Measurements from ENCODE around the gene SMIM24. TPM values are rescaled to one million over a fixed set of nuclear protein-coding genes. Genes with fewer than 3 reads are reported as not detected.

The SMIM24 gene
- total RNA-seq, 1 donor from 2014 or later: not detected

DNA sequence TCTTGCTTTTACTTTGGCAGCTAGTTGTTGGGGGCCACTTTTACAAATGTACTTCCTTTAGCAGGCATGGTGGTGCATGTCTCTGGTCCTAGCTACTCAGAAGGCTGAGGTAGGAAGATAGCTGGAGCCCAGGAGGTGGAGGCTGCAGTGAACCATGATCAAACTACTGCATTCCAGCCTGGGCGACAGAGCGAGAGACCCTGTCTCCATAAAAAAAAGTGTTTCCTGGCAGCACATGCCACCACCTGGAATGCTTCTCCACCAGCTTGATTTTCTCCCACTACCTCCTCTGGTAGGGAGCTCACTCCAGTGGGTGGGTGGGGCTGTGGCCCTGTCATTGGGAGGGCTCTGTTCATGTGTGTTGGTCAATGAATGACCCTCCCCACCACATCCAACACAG lies 38.3 kb upstream of the SMIM24 start:
- no peak for DNase-seq
- TF ChIP-seq, protein P1, sequence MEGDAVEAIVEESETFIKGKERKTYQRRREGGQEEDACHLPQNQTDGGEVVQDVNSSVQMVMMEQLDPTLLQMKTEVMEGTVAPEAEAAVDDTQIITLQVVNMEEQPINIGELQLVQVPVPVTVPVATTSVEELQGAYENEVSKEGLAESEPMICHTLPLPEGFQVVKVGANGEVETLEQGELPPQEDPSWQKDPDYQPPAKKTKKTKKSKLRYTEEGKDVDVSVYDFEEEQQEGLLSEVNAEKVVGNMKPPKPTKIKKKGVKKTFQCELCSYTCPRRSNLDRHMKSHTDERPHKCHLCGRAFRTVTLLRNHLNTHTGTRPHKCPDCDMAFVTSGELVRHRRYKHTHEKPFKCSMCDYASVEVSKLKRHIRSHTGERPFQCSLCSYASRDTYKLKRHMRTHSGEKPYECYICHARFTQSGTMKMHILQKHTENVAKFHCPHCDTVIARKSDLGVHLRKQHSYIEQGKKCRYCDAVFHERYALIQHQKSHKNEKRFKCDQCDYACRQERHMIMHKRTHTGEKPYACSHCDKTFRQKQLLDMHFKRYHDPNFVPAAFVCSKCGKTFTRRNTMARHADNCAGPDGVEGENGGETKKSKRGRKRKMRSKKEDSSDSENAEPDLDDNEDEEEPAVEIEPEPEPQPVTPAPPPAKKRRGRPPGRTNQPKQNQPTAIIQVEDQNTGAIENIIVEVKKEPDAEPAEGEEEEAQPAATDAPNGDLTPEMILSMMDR (IDR thresholded peaks at IDR 0.05; ENCODE audit: partially characterized antibody, unreplicated experiment): no peak
- no peak overlapping the region for H3K27ac Mint-ChIP-seq (ENCODE audit: unreplicated experiment)
- H3K4me3 Mint-ChIP-seq (ENCODE audit: unreplicated experiment): no peak overlapping the region
- H3K4me1 Mint-ChIP-seq (ENCODE audit: low read depth, unreplicated experiment): peaks cover 24% of the 10 kb centered on the region
- peaks cover 6% of the 10 kb centered on the region for H3K27me3 Mint-ChIP-seq (ENCODE audit: unreplicated experiment)
- H3K9me3 Mint-ChIP-seq (ENCODE audit: unreplicated experiment): peaks cover 7% of the 10 kb centered on the region
- H3K36me3 Mint-ChIP-seq (ENCODE audit: unreplicated experiment): peaks cover 5% of the 10 kb centered on the region

DNA sequence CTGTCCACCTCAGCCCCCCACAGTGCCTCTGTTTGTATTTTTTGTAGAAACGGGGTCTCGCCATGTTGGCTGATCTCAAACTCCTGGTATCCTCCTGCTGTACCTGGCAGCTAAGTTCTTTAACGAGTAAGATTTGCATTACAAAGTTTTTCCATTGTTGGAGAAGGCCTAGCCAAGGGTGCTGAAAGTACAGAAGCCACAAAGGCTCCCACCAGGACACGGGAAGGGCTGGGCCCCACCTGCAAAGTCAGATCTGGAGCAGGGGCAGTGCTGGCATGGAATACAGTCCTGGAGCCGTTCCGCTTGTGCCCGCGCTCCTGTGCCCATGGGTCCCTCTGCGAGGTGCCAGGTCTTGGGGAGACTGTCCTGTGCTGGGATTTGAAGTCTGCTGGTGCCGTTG lies 37.9 kb upstream of the SMIM24 start:
- Mint-ChIP-seq H3K27me3 (ENCODE audit: unreplicated experiment) (peaks cover 6% of the 10 kb centered on the region), H3K27ac (ENCODE audit: unreplicated experiment) (no peak overlapping the region), H3K9me3 (ENCODE audit: unreplicated experiment) (peaks cover 7% of the 10 kb centered on the region), H3K4me3 (ENCODE audit: unreplicated experiment) (no peak overlapping the region), H3K36me3 (ENCODE audit: unreplicated experiment) (peaks cover 5% of the 10 kb centered on the region), H3K4me1 (ENCODE audit: low read depth, unreplicated experiment) (peaks cover 25% of the 10 kb centered on the region)
- no peak for DNase-seq
- TF ChIP-seq, protein P1 (IDR thresholded peaks at IDR 0.05; ENCODE audit: partially characterized antibody, unreplicated experiment): no peak

DNA sequence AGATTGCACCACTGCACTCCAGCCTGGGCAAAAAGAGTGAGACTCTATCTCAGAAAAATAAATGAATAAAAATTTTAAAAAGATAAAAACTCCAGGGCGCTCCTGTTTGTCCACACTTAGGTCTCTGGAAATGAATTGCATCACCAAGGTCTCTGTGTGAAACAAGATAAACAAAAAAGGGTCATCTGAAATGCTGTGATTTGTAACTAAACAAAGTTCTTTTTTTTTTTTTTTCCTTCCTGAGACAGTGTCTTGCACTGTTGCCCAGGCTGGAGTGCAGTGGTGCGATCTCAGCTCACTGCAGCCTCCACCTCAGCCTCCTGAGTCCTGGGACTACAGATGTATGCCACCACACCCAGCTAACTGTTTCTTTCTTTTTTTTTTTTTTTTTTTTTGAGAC lies 37.3 kb upstream of the SMIM24 start:
- peaks cover 25% of the 10 kb centered on the region for H3K4me1 Mint-ChIP-seq (ENCODE audit: low read depth, unreplicated experiment)
- no peak for DNase-seq
- TF ChIP-seq, protein P1 (IDR thresholded peaks at IDR 0.05; ENCODE audit: partially characterized antibody, unreplicated experiment): no peak
- H3K4me3 Mint-ChIP-seq (ENCODE audit: unreplicated experiment): no peak overlapping the region
- peaks cover 5% of the 10 kb centered on the region for H3K36me3 Mint-ChIP-seq (ENCODE audit: unreplicated experiment)
- peaks cover 7% of the 10 kb centered on the region for H3K9me3 Mint-ChIP-seq (ENCODE audit: unreplicated experiment)
- peaks cover 6% of the 10 kb centered on the region for H3K27me3 Mint-ChIP-seq (ENCODE audit: unreplicated experiment)
- H3K27ac Mint-ChIP-seq (ENCODE audit: unreplicated experiment): no peak overlapping the region

DNA sequence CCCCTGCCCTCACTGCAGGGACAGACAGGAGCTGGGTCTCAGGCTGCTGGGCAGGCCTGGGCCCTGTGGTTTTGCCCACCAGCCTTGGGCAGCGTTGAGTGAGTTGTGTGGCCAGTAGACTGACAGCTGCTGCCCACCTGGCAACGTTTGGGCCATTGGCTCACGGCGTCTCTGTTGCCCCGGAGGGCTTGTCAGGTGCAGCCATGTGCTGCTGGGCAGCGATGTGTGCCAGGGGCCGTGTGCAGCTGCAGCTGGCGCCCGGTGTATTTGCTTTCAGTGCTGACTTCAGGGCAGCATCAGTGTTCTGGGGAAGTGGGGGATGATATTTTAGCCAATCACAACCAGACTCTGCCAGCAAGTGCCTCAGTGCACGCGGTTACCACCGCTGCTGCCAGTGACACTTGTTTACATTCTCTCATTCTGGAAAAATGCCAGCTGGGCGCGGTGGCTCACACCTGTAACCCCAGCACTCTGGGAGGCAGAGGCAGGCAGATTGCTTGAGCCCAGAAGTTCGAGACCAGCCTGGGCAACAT lies 36.4 kb upstream of the SMIM24 start:
- H3K4me1 Mint-ChIP-seq (ENCODE audit: low read depth, unreplicated experiment): peaks cover 28% of the 10 kb centered on the region
- H3K27ac Mint-ChIP-seq (ENCODE audit: unreplicated experiment): no peak overlapping the region

DNA sequence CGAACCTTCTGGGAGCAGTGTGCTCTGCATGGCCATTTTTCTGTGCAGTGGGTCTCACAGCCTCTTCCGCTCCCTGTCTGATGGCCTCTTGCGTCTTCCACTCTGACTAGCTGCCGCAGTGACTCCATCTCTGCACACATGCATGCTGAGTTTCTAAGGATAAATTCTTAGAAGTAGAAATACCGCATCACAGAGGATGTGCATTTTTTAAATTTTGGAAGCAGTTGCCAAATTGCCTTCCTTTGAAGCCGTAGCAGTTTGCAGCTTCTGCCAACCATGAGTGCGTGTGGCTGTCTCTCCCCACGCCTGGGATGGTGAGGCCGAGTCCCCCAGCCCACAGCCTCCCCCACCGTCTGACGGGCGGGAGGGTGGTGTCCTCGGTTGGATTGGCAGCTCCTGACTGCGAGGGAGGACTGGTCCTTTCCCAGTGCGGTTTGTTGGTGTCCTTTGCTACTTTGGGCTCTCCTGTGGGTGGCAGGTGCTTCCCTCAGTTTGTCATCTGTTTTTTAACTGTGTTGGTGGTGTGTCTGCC lies 35.6 kb upstream of the SMIM24 start:
- Mint-ChIP-seq H3K9me3 (ENCODE audit: unreplicated experiment) (peaks cover 2% of the 10 kb centered on the region), H3K4me3 (ENCODE audit: unreplicated experiment) (peak overlapping the region; percentile 61), H3K4me1 (ENCODE audit: low read depth, unreplicated experiment) (peaks cover 26% of the 10 kb centered on the region), H3K27ac (ENCODE audit: unreplicated experiment) (peak overlapping the region; percentile 64), H3K36me3 (ENCODE audit: unreplicated experiment) (peaks cover under 1% of the 10 kb centered on the region), H3K27me3 (ENCODE audit: unreplicated experiment) (peaks cover 2% of the 10 kb centered on the region)
- TF ChIP-seq, protein P1 (IDR thresholded peaks at IDR 0.05; ENCODE audit: partially characterized antibody, unreplicated experiment): no peak
- DNase-seq: no peak

More for the DNA sequence above, 36.4 kb upstream of the SMIM24 start:
- peaks cover 5% of the 10 kb centered on the region for H3K36me3 Mint-ChIP-seq (ENCODE audit: unreplicated experiment)
- H3K4me3 Mint-ChIP-seq (ENCODE audit: unreplicated experiment): no peak overlapping the region
- H3K27me3 Mint-ChIP-seq (ENCODE audit: unreplicated experiment): peaks cover 2% of the 10 kb centered on the region
- TF ChIP-seq, protein P1 (IDR thresholded peaks at IDR 0.05; ENCODE audit: partially characterized antibody, unreplicated experiment): no peak
- DNase-seq: no peak
- H3K9me3 Mint-ChIP-seq (ENCODE audit: unreplicated experiment): peaks cover 5% of the 10 kb centered on the region

Measured in glutamatergic neuron (in vitro differentiated cells).